SH-SY5Y (cell line): ENCODE results near the gene SUPT6H.

Source experiments
- GATA2 ChIP-seq: IDR thresholded peaks from 2 replicates; pipeline ENCODE4 v1.6.1; 2011; ENCODE audit warnings: mild to moderate bottlenecking, low read depth, low read length
- GATA3 ChIP-seq: IDR thresholded peaks from 2 replicates; pipeline ENCODE4 v1.6.1; 2011; ENCODE audit warnings: low read depth, mild to moderate bottlenecking, low read length, moderate library complexity

DNA sequence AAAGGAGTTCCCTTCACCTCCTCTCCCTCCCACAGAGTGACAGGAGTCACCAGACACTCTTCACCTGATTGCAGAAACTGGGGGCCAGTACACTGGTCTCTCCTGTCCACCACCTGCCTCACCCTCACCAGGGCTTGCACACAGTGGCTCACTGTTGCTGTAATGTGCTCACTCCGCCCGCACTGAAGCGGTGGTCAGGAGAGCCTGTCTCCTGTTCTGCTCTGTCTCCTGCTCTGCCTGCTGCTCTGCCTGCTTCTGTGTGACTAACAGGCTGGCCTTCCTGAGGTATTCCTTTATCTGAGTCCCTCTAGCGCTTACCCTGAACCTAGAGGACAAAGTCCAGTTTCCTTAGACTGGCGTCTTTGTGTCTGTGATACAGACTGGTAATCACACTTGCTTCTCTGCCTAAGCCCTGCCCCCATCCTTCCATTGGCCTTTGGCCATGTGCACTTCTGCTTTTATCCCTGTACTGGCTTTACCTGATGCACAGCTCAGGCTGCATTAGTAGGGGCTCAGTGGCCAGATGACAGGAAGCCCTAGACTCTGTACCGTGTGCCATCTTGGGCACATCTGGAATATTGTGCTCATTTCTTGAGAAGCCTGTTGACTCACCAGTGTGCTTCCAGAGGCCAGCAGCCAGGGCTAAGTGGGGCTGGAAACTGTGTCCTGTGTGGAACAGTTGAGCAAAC is 36.4 kb downstream of the SUPT6H start:
- no peak for TF ChIP-seq GATA3
- TF ChIP-seq GATA2, result no peak
